Panc1 (cell line): ENCODE data around the gene BTBD3. TPM values are rescaled to one million over a fixed set of nuclear protein-coding genes. Genes with fewer than 3 reads are reported as not detected.

Experiments used
- ATAC-seq: fragments of 200-7000 bp; cut with Tn5 transposase; 2 replicates; pipeline ENCODE4 v1.9.1; 2020; ENCODE audit warnings: mild to moderate bottlenecking, moderate library complexity
- BruUV-seq: library from RNA; stranded (reverse); fragments of 400-500 nt; replicated peaks from 2 replicates; lab custom pipeline; 2021; lab: Mats Ljungman, UMichigan
- CTCF ChIA-PET: fragments of 300-600 bp; sonication (Branson Sonifier 250); formaldehyde crosslinking; loops from one replicate; lab custom pipeline; 2022; ENCODE audit warnings: antibody characterized with exemption; lab: Charles Lee
- POLR2A ChIA-PET: fragments of 300-600 bp; sonication (Branson Sonifier 250); formaldehyde crosslinking; loops from one replicate; lab custom pipeline; 2022; ENCODE audit warnings: antibody characterized with exemption; lab: Charles Lee
- DNase-seq: peaks from one replicate; pipeline ENCODE4 v3.0.0-alpha.2; 2010; ENCODE audit warnings: low read depth, low spot score
- H3K27ac ChIP-seq: 2 replicates; pipeline ENCODE4 v1.5.1; 2011; ENCODE audit warnings: mild to moderate bottlenecking, low read length, inconsistent platforms
- H3K27me3 ChIP-seq: fragments of 200-500 bp; sonication (Bioruptor generic); 2 replicates; pipeline ENCODE4 v1.6.0; 2014; ENCODE audit warnings: low read length, inconsistent platforms; ENCODE audit not compliant: control insufficient read depth, insufficient read depth
- H3K36me3 ChIP-seq: fragments of 200-500 bp; sonication (Bioruptor generic); 2 replicates; pipeline ENCODE4 v1.5.1; 2014; ENCODE audit warnings: inconsistent platforms, mild to moderate bottlenecking, low read length, moderate library complexity; ENCODE audit not compliant: control insufficient read depth, insufficient read depth
- H3K4me1 ChIP-seq: 2 replicates; pipeline ENCODE4 v1.5.1; 2011; ENCODE audit warnings: inconsistent platforms, mild to moderate bottlenecking, low read length, moderate library complexity; ENCODE audit not compliant: control insufficient read depth, insufficient read depth
- H3K4me3 ChIP-seq, 2 experiments: 2 replicates each; pipeline ENCODE4 v1.5.1; 2011 to 2012; ENCODE audit warnings: low read depth in 2 of 2, low read length in 2 of 2, mild to moderate bottlenecking in 2 of 2, inconsistent platforms in 1 of 2, moderate library complexity in 1 of 2
- H3K9me3 ChIP-seq: fragments of 200-500 bp; sonication (Bioruptor generic); 2 replicates; pipeline ENCODE4 v1.5.1; 2014; ENCODE audit warnings: low read depth, mild to moderate bottlenecking, inconsistent platforms, low read length, moderate library complexity; ENCODE audit not compliant: control insufficient read depth, insufficient read depth
- POLR2AphosphoS5 ChIP-seq: IDR thresholded peaks from 2 replicates; pipeline ENCODE4 v1.6.1; 2012; ENCODE audit warnings: mild to moderate bottlenecking, low read depth, low read length, moderate library complexity
- SIN3A ChIP-seq: IDR thresholded peaks from 2 replicates; pipeline ENCODE4 v1.6.1; 2012; ENCODE audit warnings: low read depth, mild to moderate bottlenecking, low read length, moderate library complexity, borderline replicate concordance; ENCODE audit not compliant: insufficient read depth
- TCF7L2 ChIP-seq: IDR thresholded peaks from 2 replicates; pipeline ENCODE4 v1.6.1; 2011; ENCODE audit warnings: mild to moderate bottlenecking, low read depth, low read length, inconsistent platforms
- in situ Hi-C: cut with HindIII; loops from 2 replicates; pipeline ENCODE4 v1.10.0; 2016; ENCODE audit warnings: low sequenced_read_pairs, low pct_unique_long_range_greater_than_20kb
- intact Hi-C: fragments of 100-400 bp; cut with micrococcal nuclease; formaldehyde crosslinking; loops from one replicate; pipeline ENCODE4 v1.10.0; 2022; ENCODE audit not compliant: unreplicated experiment
- total RNA-seq: library from RNA; stranded (reverse); gene quantifications from one replicate; pipeline ENCODE4 v1.2.1, GENCODE V29; 2021; ENCODE audit not compliant: unreplicated experiment
- TF ChIP-seq, protein P1 (sequence below): fragments of 450-650 bp; IDR thresholded peaks from 2 replicates; pipeline ENCODE4 v1.5.1; 2017; ENCODE audit warnings: mild to moderate bottlenecking
- TF ChIP-seq, protein P2 (sequence below), 2 experiments: IDR thresholded peaks; 2 replicates each; pipeline ENCODE4 v1.6.1; 2011 to 2012; ENCODE audit warnings: low read depth in 2 of 2, control low read depth in 1 of 2, low read length in 1 of 2, mild to moderate bottlenecking in 1 of 2, moderate library complexity in 1 of 2; ENCODE audit not compliant: insufficient read depth in 1 of 2

Gene BTBD3
- total RNA-seq, 1 experiment from 2014 or later: 27.6 TPM

- CTCF ChIA-PET: no interaction called here
- Histone ChIP-seq H3K27ac (no peak overlapping the region), H3K4me3 (no peak overlapping the region), H3K4me1 (no peaks in the 10 kb centered on the region), H3K9me3 (no peaks in the 10 kb centered on the region), H3K36me3 (no peaks in the 10 kb centered on the region), H3K27me3 (no peaks in the 10 kb centered on the region)
- in situ Hi-C loops: no loop called here
- POLR2A ChIA-PET: no interaction called here
- TF ChIP-seq SIN3A (no peak), POLR2AphosphoS5 (no peak), TCF7L2 (no peak)
- TF ChIP-seq, protein P1, sequence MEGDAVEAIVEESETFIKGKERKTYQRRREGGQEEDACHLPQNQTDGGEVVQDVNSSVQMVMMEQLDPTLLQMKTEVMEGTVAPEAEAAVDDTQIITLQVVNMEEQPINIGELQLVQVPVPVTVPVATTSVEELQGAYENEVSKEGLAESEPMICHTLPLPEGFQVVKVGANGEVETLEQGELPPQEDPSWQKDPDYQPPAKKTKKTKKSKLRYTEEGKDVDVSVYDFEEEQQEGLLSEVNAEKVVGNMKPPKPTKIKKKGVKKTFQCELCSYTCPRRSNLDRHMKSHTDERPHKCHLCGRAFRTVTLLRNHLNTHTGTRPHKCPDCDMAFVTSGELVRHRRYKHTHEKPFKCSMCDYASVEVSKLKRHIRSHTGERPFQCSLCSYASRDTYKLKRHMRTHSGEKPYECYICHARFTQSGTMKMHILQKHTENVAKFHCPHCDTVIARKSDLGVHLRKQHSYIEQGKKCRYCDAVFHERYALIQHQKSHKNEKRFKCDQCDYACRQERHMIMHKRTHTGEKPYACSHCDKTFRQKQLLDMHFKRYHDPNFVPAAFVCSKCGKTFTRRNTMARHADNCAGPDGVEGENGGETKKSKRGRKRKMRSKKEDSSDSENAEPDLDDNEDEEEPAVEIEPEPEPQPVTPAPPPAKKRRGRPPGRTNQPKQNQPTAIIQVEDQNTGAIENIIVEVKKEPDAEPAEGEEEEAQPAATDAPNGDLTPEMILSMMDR: no peak
- TF ChIP-seq, protein P2, sequence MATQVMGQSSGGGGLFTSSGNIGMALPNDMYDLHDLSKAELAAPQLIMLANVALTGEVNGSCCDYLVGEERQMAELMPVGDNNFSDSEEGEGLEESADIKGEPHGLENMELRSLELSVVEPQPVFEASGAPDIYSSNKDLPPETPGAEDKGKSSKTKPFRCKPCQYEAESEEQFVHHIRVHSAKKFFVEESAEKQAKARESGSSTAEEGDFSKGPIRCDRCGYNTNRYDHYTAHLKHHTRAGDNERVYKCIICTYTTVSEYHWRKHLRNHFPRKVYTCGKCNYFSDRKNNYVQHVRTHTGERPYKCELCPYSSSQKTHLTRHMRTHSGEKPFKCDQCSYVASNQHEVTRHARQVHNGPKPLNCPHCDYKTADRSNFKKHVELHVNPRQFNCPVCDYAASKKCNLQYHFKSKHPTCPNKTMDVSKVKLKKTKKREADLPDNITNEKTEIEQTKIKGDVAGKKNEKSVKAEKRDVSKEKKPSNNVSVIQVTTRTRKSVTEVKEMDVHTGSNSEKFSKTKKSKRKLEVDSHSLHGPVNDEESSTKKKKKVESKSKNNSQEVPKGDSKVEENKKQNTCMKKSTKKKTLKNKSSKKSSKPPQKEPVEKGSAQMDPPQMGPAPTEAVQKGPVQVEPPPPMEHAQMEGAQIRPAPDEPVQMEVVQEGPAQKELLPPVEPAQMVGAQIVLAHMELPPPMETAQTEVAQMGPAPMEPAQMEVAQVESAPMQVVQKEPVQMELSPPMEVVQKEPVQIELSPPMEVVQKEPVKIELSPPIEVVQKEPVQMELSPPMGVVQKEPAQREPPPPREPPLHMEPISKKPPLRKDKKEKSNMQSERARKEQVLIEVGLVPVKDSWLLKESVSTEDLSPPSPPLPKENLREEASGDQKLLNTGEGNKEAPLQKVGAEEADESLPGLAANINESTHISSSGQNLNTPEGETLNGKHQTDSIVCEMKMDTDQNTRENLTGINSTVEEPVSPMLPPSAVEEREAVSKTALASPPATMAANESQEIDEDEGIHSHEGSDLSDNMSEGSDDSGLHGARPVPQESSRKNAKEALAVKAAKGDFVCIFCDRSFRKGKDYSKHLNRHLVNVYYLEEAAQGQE (IDR thresholded peaks at IDR 0.05; ENCODE audit: insufficient read depth in 1 of 2, low read depth in 2 of 2, low read length in 1 of 2): no peak
- intact Hi-C loops: no loop called here
- DNase-seq (no peak), ATAC-seq (no peak)
- no TSS peak for BruUV-seq
Observed at GRCh38 chr20:11970243-11970836, 52.6 kb downstream of the BTBD3 start.

GRCh38 chr20:11972478-11972877 is 54.8 kb downstream of the BTBD3 start:
- no peak for ATAC-seq
- no peak overlapping the region for H3K27ac ChIP-seq
- H3K27me3 ChIP-seq: no peaks in the 10 kb centered on the region
- in situ Hi-C loops: no loop called here
- ChIA-PET CTCF (no interaction called here), POLR2A (no interaction called here)
- no peak overlapping the region for H3K4me3 ChIP-seq
- TF ChIP-seq SIN3A (no peak), POLR2AphosphoS5 (no peak), TCF7L2 (no peak)
- TF ChIP-seq, protein P2 (IDR thresholded peaks at IDR 0.05; ENCODE audit: insufficient read depth in 1 of 2, low read depth in 2 of 2, low read length in 1 of 2): no peak
- TF ChIP-seq, protein P1: no peak
- no peaks in the 10 kb centered on the region for H3K9me3 ChIP-seq
- no peaks in the 10 kb centered on the region for H3K36me3 ChIP-seq
- BruUV-seq: no TSS peak
- no peaks in the 10 kb centered on the region for H3K4me1 ChIP-seq
- no peak for DNase-seq
- intact Hi-C loops: no loop called here
